CD4-positive, alpha-beta T cell treated with Interleukin-6 at 100 ng/mL for 8 hours (primary cell): ENCODE measurements around the gene SDHC.
"Not testable (repeated sequence)": the region's sequence is repeated elsewhere in the genome, so short reads cannot be mapped to it uniquely, and the experiment has no call there.

Experiments
- DNase-seq: peaks from one replicate; pipeline ENCODE4 v3.0.0-alpha.2; 2020; ENCODE audit warnings: mixed read lengths, low spot score

The SDHC gene

DNA sequence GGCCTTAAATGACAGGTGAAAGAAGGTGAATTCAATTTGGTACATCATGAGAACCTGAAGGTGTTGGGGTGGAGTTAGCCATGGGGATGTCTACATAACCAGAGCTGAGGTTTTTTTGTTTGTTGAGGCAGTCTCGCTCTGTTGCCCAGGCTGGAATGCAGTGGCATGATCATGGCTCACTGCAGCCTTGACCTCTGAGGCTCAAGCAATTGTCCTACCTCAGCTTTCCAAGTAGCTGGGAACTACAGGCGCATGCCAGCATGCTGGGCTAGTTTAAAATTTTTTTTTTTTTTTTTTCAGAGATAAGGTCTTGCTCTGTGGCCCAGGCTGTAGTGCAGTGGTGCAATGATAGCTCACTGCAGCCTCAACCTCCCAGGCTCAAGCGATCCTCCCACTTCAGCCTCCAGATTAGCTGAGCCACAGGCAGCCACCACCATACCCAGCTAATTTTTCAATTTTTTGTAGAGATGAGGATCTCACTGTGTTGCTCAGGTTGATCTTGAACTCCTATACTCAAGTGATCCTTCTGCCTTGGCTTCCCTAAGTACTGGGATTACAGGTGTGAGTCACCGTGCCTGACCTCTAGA is 2.5 kb upstream of the SDHC start:
- no peak for DNase-seq

DNA sequence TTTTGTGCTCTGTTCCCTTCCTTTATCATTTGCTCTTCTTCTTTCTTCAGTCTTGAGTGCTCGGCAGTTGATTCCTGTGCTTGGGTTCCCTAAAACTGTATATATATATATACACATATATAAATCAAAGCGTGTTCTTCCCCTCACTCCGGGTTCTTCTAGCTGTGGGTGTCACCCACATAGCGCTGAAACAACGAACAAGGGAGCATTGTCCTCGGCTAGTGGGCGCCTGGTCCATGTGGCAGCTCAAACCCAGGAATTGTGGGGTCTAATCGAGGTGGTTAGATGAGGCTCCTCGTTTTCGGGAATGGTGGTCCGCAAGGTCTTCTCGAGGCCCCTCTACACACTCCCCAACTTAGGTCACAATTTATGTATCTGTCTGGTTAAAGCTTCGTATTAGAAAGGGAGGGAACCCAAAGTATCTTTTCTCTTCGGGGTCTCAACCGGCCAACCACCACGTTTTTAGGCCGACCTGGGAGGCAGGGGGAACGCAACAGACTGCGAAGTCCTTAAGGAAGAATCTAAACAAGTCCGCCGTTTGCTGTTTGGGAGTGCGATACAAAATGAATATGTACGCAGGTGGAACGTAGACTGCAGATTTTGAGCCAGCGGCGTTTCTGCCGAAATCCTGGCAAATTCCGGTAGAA is 504 bp upstream of the SDHC start:
- DNase-seq = no peak

DNA sequence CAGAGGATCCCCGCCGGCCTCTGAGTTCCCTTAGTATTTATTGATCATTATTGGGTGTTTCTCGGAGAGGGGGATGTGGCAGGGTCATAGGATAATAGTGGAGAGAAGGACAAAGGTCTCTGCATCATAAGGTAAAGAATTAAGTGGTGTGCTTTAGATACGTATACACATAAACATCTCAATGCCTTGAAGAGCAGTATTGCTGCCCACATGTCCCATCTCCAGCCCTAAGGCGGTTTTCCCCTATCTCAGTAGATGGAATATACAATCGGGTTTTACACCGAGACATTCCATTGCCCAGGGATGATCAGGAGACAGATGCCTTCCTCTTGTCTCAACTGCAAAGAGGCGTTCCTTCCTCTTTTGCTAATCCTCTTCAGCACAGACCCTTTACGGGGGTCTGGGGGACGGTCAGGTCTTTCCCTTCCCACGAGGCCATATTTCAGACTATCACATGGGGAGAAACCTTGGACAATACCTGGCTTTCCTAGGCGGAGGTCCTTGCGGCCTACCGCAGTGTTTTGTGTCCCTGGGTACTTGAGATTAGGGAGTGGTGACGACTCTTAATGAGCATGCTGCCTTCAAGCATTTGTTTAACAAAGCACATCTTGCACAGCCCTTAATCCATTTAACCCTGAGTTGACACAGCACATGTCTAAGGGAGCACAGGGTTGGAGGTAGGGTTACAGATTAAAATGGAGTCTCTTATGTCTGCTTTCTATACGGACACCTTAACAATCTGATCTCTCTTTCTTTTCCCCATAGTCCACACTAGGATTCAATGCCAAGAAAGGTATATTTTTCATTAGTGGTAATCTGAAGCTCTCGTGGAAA is 1.9 kb downstream of the SDHC start:
- not testable (repeated sequence) for DNase-seq

DNA sequence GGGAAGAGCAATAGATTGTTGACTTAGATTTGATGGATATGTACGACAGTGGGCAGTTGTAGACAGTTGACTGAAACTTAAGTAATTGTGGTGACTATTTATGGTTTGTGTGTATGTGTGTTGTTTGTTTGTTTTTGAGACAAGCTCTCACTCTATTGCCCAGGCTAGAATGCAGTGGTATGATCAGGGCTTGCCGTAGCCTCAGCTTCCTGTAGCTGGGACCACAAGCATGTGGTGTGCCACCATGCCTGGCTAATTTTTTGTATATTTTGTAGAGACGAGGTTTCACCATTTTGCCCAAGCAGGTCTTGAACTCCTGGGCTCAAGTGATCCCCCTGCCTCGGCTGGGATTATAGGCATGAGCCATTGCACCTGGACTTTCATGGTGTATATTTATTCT is 9.8 kb downstream of the SDHC start:
- no peak for DNase-seq

DNA sequence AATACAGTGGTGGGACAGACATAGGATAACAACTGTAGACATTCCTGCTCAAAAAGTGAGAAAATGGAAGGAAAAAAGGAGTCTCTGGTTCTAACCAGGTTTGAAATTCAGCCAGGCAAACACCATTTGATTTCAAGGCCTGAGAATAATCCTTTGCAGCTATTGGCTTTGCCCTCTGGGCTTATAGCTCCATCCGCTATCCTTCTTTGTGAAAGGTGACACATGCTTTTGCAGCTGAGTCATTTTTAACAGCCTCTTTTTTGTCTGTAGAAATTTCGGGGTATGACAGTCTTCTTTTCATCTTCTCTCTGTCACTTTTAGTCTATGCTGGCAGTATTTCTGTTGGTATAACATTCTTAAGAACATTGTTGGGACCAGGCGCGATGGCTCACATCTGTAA is 16.2 kb downstream of the SDHC start:
- no peak for DNase-seq

DNA sequence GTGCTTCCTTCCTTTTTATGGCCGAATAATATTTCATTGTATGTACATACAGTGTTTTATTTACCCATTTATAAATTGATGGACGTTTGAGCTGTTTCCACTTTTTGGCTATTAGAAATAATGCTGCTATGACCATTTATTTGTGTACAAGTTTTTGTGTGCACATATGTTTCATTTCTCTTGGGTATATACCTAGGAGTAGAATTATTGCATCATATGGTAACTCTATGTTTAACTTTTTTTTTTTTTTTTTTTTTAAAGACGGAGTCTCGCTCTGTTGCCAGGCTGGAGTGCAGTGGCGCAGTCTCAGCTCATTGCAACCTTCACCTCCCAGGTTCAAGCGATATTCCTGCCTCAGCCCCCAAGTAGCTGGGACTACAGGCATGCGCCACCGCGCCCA is 19.0 kb downstream of the SDHC start:
- no peak for DNase-seq

DNA sequence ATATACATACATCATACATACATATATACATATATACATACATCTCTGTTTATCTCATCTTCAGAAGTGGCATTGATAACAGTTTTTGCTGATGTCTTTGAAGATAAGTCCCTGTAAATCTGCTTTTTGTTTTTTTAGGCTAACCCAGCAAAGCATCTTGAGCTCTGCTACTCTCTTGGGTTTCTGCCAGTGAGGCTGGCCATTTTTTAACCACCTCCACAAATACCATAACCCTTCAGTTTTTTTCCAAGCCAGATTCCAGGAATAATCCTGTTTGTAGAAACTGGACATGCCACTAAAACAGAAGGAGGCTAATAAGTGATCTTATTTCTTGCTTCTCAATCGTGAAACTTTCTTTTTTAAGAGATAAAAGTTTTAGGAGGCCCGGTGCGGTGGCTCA is 21.6 kb downstream of the SDHC start:
- no peak for DNase-seq

DNA sequence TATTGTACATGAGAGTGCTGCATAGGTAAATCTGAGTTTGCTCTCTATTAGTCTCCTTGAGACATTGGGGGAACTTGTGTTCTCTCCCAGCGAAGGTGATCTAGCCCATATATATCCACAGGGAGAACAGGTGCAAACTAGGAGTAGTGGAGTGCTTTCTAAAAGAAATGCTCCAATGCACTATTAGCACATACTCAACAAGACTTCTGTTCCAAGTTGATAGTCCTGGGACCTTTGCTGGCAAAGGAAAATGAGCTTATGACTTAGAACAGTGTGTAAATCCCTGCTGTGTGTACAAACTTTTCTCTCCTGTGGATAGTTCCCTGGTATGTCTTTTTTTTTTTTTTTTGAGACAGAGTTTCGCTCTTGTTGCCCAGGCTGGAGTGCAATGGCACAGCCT is 28.0 kb downstream of the SDHC start:
- no peak for DNase-seq

DNA sequence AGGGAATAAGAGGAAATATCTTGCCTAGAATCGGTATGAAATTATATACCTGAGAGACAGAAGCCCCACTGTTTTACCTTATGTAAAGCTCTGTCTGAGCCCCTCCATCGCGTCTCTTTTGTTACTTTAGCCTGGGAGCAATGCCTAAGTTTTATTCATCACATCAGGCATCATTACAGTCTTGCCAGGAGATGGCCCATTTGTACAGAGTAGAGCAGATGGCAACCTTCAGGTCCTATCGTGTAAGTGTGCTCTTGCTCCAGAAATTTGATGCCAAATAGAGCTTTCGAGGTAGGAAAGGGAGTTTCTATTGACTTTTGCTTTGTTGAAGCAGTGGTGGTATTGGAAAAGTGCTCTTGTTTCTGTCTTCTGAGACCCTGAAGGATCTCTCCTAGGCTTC is 28.6 kb downstream of the SDHC start:
- DNase-seq = no peak

DNA sequence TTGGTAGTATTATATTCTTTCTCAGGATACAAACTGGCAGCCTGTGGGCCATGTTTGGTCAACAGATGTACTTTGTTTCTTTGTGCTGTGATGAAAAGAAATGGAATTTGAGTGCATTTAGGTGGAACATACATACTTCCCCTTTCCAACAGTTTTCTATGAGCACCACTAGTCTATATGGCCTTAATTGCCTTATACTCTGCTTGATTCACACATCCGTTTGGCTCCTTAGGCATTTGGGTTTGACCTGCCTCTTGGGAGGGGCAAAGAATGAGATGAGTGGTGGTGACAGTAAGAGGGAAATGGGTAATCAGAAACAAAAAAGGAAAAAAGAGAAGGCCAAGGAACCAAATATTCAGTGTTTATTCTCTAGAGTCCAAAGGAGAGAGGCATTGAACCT is 36.5 kb downstream of the SDHC start:
- no peak for DNase-seq

DNA sequence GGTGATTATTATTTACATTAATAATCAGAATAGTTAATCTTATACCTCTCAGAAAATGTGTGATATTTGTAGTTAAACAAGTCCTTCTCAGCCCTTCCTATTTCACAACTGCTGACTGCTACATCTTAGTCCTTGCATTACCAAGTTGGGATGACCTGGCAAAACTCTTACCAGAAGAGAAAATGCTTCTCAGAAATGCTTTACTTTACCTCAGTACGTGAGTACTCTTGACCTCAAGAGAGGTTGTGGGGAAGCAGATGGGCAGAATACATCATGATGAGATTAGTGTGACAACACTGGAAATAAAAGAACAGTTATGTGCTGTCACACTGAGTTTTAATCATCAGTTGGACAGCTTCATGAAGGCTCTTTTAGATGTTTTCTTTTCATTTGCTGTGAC is 37.3 kb downstream of the SDHC start:
- no peak for DNase-seq

DNA sequence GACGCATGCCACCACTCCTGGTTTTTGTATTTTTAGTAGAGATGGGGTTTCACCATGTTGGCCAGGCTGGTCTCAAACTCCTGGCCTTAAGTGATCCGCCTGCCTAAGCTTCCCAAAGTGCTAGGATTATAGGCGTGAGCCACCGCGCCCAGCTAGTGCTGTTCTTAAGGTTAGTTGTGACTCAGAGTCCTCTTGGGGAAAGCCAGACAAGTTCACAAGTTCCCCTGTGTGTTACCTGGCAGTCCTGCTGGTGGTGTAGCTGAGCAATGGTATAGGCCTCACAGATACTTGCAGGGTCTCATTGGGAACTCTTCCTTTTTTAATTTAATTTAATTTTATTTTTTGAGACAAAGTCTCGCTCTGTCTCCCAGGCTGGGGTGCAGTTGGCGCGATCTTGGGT is 42.9 kb downstream of the SDHC start:
- DNase-seq = no peak

DNA sequence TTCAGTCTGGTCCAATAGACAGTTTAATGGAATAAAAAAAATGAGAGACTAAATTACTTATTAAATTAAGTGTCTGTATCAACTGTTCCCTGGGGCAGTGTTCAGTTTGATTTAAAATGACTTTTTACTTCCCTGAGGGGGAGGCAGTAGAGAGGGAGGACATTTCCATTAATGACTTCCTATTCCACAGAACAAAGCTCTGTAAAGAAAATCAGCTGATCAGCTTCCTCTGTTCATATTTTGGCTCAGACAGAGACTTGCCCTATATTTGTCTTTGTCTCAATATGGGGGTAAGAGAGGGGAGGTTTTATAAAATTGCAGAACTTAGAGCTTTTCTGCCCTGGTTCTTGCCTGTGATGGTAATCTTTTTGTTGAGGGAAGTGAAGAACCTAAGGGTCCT is 45.1 kb downstream of the SDHC start:
- DNase-seq = no peak

DNA sequence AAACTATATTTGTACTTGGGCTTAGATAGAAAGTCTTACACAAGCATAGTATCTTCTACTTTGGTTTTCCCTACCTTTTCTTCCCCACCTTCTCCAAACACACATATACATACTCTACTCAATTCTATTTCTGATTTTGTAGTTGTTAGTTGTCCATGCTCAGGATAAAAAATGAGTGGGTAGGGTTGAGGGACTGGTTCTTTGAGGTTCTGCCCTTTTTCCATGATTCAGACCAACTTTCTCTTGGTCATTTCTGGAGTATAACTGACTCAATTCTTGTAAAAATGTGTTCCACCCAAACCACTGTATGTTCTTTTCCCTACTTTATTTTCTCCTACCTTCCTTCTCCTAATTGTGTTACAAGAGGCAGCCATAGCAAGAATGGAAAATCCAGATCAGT is 50.2 kb downstream of the SDHC start:
- DNase-seq = no peak

DNA sequence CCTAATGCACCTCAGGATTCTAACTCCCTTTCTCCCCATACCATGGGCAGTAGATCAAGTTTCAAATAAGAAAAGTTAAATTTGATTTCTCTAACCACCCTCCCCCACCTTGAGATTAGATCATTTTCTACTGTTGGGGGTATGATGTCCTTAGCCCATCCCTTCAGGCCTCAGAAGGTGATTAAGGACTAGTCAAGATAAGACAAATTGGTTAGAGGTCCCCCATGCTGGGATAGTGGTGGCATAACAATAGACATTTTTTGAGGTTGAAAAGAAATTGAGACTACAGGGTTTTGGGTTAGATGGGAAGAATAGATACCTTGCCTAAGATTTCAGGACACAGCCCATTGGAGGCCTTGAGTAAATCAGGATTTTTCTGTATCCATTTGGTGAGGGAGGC is 51.0 kb downstream of the SDHC start:
- DNase-seq = no peak

DNA sequence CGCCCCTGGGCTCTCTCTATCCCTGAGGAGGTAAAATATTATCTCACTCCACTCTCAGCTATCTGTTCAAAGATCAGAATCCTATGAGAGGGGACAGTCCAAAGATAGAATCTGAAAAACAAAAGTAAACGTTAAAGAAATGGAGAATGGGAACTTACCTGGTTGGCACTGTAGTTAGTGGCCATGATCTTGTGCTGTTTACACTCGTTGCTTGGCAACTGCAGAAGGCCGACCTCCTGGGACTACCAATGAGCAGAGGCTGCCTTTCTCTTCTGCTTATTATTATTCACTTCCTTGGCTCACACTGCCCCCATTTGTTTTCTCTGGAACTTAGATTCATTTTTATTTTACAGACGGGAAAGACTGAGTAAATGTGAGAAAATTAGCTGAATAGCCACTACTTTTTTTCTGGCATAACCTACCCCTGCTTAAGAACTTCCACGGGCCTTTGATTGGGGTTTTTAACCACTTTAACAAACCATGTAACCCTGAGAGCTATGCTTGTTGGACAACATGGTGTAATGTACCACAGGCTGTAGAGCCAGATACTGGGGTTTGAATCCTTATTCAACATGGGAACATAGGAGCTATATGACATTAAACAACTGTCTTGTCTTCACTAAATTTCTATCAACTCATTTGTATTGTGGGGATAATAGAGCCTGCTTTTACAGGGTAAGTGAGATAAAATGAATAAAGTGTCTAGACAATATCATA is 53.7 kb downstream of the SDHC start, which contains the start of gene CFAP126:
Gene CFAP126, minus strand, starts transcription at position 193 of the 717 bp plus-strand sequence. Its CDS starts 8 bp downstream, at position 185.
- peak; percentile 57 for DNase-seq

DNA sequence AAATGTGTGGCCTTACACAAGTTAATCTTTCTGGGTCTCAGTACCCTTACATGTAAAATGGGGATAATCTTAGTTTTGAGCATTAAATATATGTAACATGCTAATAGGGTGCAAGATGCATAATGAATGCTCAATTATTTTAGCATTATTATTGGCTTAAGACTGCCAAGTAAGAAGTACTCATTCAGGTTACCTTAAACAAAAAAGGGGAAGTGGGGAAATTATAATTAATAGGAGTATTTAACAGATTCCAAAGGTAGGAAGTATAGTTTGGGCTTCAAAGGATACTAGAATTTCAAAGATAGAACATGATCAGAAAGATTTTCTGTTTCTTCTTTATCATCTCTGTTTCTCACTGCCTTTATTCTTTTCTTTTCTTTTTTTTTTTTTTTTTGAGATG is 59.3 kb downstream of the SDHC start:
- no peak for DNase-seq

DNA sequence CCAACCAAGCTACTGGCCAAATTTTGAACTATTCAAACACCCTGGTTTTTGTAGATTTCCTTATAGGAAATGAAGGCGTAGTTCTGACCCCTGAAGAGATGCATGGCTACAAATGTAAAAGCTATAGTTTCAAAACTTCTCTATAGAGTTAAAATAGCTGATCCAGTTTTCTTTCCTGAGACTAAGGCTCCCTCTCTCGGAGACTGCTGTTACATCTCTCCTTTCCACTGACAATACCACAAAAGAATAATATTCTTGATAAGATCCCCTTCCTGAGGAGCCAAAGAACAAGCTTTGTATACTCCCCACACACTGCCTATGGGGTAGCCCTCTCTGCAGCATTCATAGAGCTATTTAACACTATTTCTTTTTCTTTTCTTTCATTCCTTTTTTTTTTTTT is 60.2 kb downstream of the SDHC start:
- no peak for DNase-seq

DNA sequence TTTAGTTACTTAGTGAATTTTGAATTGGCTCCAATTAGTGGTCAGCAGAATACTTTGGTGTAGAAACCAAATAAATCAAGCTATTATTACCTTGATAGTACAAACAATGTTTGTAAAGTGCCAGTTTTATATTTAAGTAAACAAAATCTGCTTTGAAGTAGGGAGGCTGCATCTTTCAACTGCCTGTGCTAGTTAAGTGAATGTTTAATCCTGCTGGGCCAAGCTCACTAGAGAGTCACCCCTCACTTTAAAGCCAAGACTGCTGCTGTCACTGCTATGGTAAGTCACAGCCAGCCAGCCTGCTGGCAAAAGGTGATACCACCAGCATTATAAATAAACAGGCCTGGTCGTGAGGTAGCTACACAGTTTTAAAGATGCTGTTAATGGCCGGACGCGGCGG is 63.8 kb downstream of the SDHC start:
- no peak for DNase-seq

DNA sequence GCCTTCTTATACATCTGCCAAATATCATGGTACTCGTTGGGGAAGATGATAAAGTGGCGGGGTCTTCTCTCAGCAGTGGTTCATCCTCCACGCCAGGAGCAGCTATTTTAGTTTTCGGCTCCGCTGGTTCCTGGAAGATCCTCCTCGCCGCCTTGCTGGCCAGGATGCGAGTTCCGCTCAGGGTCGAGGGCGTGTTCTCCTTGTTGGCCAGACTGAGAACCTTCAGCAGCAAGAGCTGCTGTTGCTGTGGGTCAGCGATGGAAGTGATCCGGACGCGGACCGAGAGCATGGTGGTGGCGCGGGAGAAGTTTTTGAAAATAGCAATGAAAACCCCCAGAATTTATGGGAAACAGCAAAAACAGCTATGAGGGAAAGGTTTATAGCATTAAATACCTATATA is 64.9 kb downstream of the SDHC start:
- no peak for DNase-seq

DNA sequence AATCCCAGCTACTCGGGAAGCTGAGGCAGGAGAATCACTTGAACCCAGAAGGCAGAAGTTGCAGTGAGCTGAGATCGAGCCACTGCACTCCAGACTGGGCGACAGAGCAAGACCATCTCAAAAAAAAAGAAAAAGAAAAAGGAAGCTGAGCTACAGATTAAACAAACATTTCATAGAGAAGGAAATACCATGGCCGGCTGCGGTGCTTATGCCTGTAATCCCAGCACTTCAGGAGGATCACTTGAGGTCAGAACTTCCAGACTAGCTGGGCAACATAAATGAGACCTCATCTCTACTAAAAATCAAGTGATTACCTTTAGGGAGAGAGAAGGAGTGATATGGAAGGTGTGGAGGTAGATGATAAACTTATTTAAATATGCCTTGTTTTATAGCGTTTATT is 67.5 kb downstream of the SDHC start:
- DNase-seq = no peak

DNA sequence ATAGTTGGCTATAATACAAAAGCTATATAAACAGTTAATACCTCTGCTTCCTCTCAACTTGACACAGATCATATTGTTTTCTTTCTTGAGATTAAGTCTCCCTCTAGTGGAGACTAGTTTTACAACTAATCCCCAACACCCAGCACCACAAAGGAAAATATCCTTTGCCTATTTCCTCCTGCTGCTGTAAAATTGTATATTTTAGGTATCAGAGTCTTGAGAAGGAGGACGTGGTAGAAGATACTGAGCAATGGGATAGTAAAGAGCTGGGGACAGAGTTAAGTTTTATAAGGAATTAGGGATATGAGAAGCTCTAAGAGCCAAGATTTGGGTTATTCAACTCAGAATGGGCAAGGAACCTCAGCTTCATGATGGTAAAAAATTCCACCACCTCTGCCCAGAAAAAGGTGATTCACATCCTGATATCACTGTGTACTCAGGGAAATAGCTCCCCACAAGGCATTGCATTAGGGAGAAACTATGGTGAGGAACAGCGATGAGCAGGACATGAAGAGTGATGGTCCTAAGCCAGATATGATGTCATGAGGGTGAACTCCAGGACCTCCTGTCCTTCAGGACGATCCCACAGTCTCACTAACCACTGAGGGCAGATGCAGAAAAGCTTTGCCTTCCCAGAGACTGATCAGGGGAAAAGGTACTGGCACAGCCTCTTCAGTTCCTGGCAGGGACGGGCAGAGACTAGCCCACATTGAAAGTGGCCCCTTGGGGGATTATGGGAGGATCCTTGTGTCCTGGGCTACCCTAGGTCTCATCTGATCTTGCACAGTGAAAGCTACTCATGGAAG is 68.2 kb downstream of the SDHC start:
- DNase-seq = peak; percentile 40
